GM13977 (cell line): ENCODE results near the gene TMEM233.
A peak's percentile ranks its signal among the peaks of the same experiment; 100 is the strongest.

Experiments used
- DNase-seq: peaks from one replicate; pipeline ENCODE4 v3.0.0; 2012; ENCODE audit warnings: low spot score
- CTCF ChIP-seq: IDR thresholded peaks from 2 replicates; pipeline ENCODE4 v1.5.1; 2012; ENCODE audit warnings: mild to moderate bottlenecking, control low read depth; ENCODE audit not compliant: insufficient read depth; ENCODE audit errors: extremely low read depth, missing control alignments
- in situ Hi-C: fragments of 300-500 bp; cut with MboI; formaldehyde crosslinking; loops from one replicate; pipeline ENCODE4 v1.12.0; 2022; ENCODE audit warnings: low sequenced_read_pairs, low pct_unique_long_range_greater_than_20kb, mixed read lengths, inconsistent platforms; ENCODE audit not compliant: unreplicated experiment

Gene TMEM233

DNA sequence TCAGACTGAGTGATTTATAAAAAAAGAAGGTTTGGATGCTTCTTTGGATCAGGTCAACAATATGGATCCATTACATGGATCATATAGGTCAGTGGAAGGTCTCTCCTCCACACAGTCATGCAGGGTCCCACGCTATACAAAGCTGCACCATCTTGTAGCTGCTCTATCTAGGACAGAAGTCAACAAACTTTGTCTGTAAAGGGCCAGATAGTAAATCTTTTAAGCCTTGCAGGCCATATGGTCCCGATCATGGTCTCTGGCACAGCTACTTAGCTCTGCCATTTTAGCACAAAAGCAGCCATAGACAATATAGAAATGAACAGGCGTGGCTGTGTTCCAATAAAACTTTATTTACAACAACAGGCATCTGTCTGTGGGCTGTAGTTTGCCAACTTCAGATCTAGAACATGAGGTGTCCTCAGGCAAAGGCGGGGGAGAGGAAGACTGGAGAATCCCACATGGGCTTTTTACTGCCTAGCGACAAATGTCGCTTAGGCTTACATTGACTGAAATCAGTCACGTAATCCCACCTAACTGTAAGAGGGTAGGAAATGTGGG lies 36.7 kb downstream of the TMEM233 start:
- in situ Hi-C loops, result no loop called here
- TF ChIP-seq CTCF, result no peak
- DNase-seq, result no peak

DNA sequence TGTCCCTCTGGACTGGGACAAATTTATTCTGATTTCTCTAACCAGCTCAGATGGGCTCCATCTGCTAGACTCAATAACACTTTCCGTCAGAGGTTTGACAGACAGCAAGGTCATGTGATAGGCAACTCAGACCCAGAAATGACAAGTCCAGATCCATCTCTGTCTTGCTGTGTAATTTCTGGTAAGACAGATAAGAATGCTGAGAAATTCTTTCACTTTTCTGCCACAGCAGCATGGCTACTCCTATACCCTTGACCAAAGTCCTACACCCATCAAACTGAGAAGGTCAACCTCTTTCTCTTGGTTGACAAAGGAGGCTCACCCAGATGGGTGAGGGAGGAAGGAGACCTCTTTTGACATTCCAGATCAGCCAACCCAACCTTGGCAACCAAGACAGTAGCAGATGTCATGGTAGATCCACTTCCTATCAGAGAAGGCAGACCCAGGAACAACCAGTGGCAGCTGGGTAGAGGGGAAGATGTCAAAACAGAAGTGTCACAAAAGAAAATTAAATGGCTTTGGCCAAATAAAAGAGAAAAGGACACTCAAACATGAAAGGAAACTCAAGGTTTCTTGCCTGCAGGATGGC lies 37.5 kb downstream of the TMEM233 start:
- TF ChIP-seq CTCF, result no peak
- no peak for DNase-seq
- in situ Hi-C loops, result no loop called here

DNA sequence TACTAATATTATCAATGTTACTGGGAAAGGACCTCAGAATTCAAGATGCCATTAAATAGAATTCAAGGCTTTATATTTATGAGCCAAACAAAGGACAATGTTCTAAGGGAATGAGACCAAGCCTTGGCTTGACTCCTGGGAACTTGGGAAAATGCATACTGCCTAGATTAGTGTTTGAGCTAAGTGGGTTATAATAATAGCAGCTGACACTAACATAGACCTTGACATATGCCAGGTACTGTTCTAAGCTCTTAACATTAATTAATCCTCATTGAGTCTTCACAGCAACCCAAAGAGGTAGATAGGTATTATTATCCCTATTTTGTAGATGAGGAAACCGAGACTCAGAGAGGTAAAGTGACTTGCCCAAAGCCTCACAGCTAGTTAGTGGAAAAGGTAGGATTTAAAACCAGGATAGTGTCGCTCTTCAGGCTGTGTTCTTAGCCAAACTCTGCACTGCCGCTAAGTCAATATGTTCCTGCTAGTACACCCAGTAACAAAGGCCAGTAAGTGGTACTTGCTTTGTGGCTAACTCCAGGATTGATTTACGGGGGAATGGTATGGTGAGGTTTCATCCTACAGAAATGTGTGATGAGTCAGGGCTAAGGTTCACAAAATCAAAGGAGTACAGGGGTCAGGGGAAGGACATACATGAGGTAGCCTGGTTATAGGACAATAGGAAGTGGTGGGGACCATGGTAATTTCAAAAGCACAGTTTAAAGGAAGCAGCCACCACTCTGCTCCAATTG lies 38.5 kb downstream of the TMEM233 start:
- in situ Hi-C loops, result no loop called here
- no peak for DNase-seq
- no peak for TF ChIP-seq CTCF

DNA sequence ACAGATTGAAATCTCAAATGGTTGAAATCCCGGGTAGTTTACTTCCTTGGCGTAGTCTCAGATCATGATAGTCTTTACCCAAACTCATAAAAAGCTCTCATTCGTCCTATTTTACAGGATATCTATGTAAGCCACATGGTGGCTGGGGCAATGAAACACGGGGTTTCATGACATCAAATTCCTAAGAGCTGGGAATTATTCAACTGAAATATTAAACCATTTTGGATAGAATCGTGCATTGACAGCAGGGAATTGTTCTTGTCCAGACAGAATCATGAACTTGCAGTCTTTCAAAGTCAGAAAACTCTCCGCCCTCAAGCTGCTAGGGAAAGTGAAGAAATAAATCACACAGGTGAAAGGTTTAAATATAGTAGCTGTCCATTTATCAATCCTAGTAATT lies 41.2 kb downstream of the TMEM233 start:
- no peak for DNase-seq
- in situ Hi-C loops, result no loop called here
- TF ChIP-seq CTCF, result no peak

DNA sequence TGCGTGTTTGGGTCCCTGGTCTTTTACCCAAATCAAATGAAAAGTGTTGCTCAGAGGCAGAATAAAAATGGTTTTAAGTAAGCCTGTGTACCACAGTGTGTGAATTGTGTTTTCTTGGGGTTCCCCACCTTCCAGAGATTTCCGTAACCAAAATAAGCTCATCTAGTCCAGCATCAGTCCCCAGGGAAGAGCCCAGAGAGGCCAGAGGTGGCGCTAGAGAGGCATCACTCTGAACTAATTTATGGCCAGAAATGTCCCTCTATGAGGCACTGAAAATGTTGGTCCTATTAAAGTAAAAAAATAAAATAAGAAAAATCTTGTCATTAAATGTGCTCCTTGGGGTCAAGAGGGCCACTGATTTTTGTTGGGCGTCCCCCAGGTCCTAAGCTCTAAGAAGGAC lies 49.4 kb downstream of the TMEM233 start:
- no peak for DNase-seq
- in situ Hi-C loops, result no loop called here
- TF ChIP-seq CTCF, result peak; percentile 25

- in situ Hi-C loops, result no loop called here
- TF ChIP-seq CTCF, result no peak
- no peak for DNase-seq
Measured at GRCh38 chr12:119644930-119645329, 51.4 kb downstream of the TMEM233 start.
